Jurkat, Clone E6-1 (cell line): ENCODE data around the gene ALDH3B1.

Experiments
- DNase-seq: peaks from one replicate; pipeline ENCODE4 v3.0.0-alpha.2; 2011; ENCODE audit warnings: low read depth, low spot score
- H3K4me3 ChIP-seq: 2 replicates; pipeline ENCODE4 v1.5.1; 2011; ENCODE audit warnings: mild to moderate bottlenecking, low read length, control low read depth, moderate library complexity

Gene ALDH3B1

GRCh38 chr11:67996051-67996450, 14.1 kb upstream of the ALDH3B1 start:
- DNase-seq: no peak
- H3K4me3 ChIP-seq: no peak overlapping the region

DNA sequence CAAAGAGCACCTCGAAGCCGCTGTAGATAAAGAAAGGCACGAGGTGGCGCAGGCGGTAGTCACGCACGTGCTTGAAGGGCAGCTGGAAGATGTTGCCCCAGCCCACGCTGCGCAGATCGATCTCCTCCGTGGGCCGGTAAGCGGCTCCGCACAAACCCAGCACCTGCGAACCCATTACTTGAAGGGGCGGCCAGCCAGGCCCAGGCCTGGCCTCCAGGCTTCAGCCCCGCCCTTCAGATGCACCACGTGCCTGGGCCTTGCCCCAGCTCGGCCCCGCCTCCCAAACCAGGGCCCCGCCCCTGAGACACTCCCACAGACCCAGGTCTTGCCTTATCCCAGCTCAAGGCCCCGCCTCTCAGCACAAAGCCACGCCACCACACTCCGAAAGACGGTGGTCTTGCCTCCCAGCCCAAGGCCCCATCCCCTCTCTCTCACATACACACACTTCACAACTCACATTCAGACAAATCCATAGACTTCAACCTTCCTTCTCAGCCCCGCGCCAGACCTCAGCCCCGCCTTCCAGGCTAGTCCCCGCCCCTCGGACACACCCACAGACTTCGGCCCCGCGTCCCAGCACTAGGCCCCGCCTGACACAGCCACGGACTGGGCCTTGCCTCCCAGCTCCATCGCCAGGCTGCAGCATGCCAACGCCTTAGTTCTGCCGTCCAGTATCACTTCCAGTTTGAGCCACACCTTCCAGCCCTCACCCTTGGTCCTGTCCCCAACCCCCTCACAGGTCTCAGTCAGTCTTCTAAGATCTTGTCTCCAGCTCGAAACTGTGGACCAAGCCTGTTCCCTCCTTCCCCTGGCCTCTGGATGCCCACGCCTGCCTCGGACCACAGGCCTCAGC, 13.3 kb upstream of the ALDH3B1 start:
- H3K4me3 ChIP-seq: no peak overlapping the region
- no peak for DNase-seq

- H3K4me3 ChIP-seq: no peak overlapping the region
- no peak for DNase-seq
Observed at GRCh38 chr11:67997475-67997921, 12.6 kb upstream of the ALDH3B1 start.

DNA sequence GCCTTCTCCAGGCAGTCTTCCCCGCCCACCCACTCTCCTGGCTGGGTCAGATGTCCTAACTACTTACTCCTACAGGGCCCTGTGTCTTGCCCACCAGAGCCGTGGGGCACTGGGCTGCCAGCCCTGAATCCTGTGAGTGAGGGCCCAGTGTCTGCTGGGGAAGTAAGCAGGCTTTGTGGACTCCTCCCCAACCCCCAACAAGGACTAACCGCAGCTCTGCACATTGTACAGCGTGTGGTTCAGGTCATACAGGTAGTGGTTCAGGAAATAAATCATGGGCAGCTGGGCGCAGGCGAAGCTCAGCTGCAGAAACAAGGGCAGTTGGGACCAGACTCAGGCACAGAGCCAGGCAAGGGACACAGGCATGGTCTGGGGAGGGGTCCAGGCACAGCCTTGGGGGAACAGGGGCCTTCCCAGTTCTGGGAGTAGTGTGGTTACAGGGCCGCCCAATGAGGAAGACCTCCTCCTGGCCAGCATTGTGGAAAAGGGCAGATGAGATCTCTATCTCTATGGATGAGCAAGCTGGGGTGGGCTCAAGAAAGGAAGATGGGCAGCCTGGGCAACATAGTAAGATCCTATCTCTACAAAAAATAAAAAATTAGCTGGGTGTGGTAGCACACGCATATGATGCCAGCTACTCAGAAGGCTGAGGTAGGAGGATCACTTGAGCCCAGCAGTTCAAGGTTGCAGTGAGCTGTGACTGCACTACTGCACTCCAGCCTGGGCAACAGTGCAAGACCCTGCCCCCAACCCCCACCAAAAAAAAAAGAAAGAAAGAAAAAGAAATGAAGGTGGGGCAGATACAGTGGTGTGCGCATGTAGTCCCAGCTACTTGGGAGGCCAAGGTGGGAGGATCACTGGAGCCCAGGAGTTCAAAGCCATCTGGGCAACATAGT, 11.7 kb upstream of the ALDH3B1 start:
- H3K4me3 ChIP-seq: no peak overlapping the region
- DNase-seq: peak; percentile 60

- no peak overlapping the region for H3K4me3 ChIP-seq
- DNase-seq: no peak
Observed at GRCh38 chr11:67999201-67999629, 10.9 kb upstream of the ALDH3B1 start.

GRCh38 chr11:67999704-68000103, 10.4 kb upstream of the ALDH3B1 start:
- no peak overlapping the region for H3K4me3 ChIP-seq
- DNase-seq: no peak

GRCh38 chr11:68002575-68002937, 7.6 kb upstream of the ALDH3B1 start:
- H3K4me3 ChIP-seq: no peak overlapping the region
- DNase-seq: no peak

- no peak for DNase-seq
- peak overlapping the region; percentile 53 for H3K4me3 ChIP-seq
Observed at GRCh38 chr11:68002938-68003845, 6.9 kb upstream of the ALDH3B1 start.

DNA sequence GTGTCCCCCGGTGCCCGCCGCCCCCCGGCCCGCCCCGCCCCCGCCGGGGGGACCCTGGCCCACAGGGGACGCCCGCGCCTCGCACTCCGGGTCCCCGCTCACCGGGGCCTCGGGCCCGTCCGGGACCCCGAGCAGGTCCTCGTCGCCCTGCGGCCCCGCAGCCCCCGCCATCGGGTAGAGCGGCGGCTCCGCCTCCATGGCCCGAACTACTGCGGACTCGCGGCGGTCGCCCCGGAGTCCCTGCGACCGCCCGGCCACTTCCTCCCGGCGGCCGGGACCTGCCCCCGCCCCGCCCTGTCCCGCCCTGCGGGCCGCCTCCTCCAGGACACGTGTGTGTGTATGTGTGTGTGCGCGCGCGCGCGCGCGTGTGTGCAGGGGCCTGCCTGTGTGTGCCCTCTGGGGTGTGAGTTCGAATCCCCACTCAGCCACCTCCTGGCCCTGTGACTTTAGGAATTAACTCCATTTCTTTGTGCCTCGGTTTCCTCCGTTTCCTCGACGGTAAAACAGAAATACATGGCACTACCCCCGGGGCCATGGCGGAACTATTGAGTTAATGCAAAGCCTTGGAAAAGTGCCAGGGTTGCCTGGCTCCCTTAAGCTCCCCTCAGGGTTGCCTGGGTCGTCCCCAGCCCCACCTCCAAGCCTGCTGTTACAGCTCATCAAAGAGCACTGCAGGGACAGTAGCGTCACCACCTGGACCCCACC, 6.1 kb upstream of the ALDH3B1 start, which contains the start of gene UNC93B1:
UNC93B1 (minus strand) TSS at position 252 of the 705 bp plus-strand sequence; CDS start at position 198, 54 bp downstream.
- peak within 1 kb of the TSS; percentile 53 for H3K4me3 ChIP-seq
- DNase-seq: peak; percentile 56

DNA sequence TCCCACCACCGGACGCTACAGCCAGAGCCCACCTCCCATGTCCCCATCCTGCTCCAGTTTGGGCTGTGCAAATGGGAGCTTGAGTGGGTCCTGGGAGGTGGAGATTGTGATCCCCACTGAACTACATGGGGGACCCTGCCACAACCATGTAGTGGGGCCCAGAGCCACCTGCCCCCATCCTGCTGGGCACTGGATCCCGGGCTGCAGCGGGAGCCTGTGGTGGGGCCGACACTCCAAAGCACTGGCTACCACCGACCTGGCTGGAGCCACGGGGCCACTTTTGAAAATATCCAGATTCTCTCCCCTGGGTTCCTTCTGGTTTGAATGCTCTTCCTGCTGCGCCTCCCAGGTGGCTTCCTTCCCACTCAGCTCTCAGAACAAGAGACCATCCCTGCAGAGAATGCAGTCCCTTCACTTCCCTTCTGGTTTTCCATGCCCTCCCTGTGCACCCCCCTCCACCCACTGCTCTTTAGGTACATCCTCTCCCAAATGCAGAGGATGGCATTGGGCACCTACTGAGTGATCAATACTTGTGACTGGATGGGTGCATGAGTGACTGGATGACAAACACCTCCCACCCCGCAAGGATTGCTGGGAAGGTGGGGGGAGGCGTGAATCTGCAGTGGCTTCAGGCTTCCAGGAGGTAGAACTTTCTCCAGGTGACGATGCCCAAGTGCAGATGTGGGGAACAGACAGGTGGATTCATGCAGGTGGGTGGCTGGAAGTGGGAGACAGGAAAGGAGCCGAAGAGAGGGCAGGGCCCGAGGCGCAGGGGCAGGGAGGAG, 5.4 kb upstream of the ALDH3B1 start:
- peak overlapping the region; percentile 53 for H3K4me3 ChIP-seq
- DNase-seq: no peak

DNA sequence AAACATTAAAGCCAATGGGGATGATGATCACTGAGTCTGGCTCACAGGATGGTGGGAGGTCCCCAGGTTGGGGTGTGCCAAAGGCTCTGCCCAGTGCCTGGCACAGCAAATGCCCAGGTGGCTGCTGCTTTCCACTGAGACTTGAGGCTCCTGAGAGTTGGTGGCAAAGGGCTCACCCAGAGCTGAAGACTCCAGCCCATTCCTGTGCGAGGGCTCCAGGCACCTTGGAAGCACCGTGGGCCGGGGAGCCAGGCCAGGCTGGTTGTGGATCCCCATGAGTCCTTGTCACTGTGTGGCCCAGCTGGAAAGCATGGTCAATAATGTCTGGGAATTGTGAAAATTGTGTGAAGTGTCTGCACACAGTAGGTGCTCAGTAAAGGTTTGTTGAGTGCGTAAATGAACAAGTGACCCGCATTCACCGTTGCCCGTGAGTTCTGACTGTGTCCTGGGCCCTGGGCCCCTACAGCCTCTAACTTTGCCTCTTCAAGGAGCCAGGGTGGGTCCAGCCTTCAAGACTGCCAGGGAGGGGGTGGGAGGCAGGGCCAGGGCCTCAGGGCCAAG, 3.4 kb upstream of the ALDH3B1 start:
- no peak for DNase-seq
- no peak overlapping the region for H3K4me3 ChIP-seq

DNA sequence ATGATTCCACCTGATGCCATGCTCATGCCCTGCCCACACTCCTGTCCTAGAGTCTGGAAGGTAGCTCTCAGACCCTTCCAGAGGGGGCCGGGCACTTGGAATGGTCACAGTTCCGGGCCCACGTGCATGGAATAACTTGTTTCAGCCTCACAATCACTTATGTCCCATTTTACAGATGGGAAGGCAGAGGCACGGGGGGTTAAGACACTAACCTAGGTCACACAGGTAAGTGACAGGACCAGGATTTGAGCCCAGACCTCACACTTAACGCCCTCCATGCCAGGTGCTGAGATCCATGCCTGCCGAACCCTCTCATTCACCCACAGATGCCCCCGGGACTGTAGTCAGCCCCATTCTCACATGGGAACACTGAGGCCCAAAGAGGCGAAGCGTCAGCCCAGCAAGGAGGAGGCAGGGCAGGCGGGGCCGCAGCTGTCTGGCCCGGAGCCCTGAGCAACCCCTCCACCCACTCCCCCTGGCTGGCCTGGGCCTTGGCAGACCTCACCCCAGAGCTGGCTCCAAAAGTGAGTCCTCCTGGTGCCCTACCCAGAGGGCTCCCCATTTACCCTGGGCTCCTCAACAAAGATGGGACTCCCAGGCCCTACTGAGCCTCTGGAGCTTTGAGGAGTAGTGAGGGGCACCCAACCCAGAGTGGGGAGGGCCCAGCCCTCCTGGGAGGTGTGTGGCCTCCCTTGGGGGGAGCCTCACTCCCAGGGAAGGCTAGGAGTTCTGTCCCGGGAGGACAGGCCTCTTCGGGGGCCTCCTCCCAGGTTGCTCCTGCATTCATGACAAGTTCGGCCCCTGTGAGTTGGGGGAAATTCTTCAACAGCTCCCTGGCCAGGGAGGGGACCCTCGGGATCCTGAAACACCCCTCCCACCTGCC, 2.4 kb upstream of the ALDH3B1 start:
- H3K4me3 ChIP-seq: no peak overlapping the region
- no peak for DNase-seq

GRCh38 chr11:68008381-68009337, 1.5 kb upstream of the ALDH3B1 start:
- H3K4me3 ChIP-seq: no peak overlapping the region
- DNase-seq: no peak

DNA sequence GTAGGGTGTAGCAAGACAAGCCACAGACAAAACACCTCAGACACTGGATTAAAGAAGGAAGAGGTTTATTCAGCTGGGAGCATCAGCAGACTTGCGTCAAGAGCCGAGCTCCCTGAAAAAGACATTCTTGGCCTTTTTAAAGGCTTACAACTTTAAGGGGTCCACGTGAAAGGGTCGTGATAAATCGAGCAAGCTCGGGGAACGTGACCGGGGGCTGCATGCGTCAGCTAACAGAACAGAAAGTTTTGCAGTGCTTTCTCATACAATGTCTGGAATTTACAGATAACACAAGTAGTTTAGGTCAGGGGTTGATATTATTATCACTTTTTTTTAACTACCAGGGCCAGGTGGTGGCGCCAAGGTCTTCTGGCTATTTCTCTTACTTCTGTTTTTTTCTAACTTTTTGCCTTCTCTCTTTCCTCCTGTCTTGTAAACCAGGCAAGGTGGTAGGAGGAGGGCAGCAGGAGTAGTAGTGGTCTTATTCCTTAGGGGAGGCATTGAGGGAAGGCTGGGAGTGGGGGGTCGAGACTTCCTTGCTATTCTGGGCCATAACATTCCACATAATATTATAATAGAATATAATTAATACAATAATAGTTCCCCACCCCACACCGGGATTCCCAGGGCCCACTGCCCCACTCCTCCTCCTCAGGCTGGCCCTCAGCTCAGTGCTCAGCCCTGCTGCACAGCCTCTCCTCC, 587 bp upstream of the ALDH3B1 start:
- no peak overlapping the region for H3K4me3 ChIP-seq
- DNase-seq: no peak
